HG02943 (cell line): ENCODE data around the gene RHEX.
A peak's percentile ranks its signal among the peaks of the same experiment; 100 is the strongest.
"Not testable (repeated sequence)": the region's sequence is repeated elsewhere in the genome, so short reads cannot be mapped to it uniquely, and the experiment has no call there.

Source experiments
- ATAC-seq: cut with Tn5 transposase; IDR thresholded peaks from one replicate; pipeline ENCODE4 v1.9.1; 2021; ENCODE audit warnings: mild to moderate bottlenecking, low read depth, moderate library complexity; ENCODE audit not compliant: unreplicated experiment

Gene RHEX

GRCh38 chr1:206058289-206058926, 5.4 kb downstream of the RHEX start:
- not testable (repeated sequence) for ATAC-seq

- ATAC-seq, result no peak
Observed at GRCh38 chr1:206058927-206059292, 5.9 kb downstream of the RHEX start.

- ATAC-seq, result no peak
Observed at GRCh38 chr1:206059355-206059915, 6.5 kb downstream of the RHEX start.

- ATAC-seq, result no peak
Observed at GRCh38 chr1:206060844-206061243, 7.9 kb downstream of the RHEX start.

- ATAC-seq, result no peak
Observed at GRCh38 chr1:206062464-206062863, 9.5 kb downstream of the RHEX start.

GRCh38 chr1:206064001-206064400, 11.0 kb downstream of the RHEX start:
- ATAC-seq, result not testable (repeated sequence)

GRCh38 chr1:206064501-206064900, 11.5 kb downstream of the RHEX start:
- ATAC-seq, result not testable (repeated sequence)

- no peak for ATAC-seq
Observed at GRCh38 chr1:206065547-206066145, 12.7 kb downstream of the RHEX start.

GRCh38 chr1:206066479-206067171, 13.7 kb downstream of the RHEX start:
- peak; percentile 80 for ATAC-seq

GRCh38 chr1:206067486-206068227, 14.7 kb downstream of the RHEX start:
- ATAC-seq, result no peak

GRCh38 chr1:206068314-206068713, 15.3 kb downstream of the RHEX start:
- no peak for ATAC-seq

- ATAC-seq, result no peak
Observed at GRCh38 chr1:206070627-206071304, 17.8 kb downstream of the RHEX start.

GRCh38 chr1:206074839-206075238, 21.9 kb downstream of the RHEX start:
- ATAC-seq, result no peak

- no peak for ATAC-seq
Observed at GRCh38 chr1:206075786-206076755, 23.1 kb downstream of the RHEX start.

GRCh38 chr1:206079135-206079534, 26.2 kb downstream of the RHEX start:
- ATAC-seq, result no peak

- ATAC-seq, result no peak
Observed at GRCh38 chr1:206080026-206080820, 27.2 kb downstream of the RHEX start.

- ATAC-seq, result no peak
Observed at GRCh38 chr1:206081856-206082255, 28.9 kb downstream of the RHEX start.
